ENCODE results near the gene NARF. TPM values are rescaled to one million over a fixed set of nuclear protein-coding genes. Genes with fewer than 3 reads are reported as not detected.
A peak's percentile ranks its signal among the peaks of the same experiment; 100 is the strongest.

Gene NARF
- total RNA-seq, 4 donors from 2014 or later, result 15.3 to 55.5 (median 33.3) TPM

- Histone ChIP-seq H3K9me3 (no peaks in the 10 kb centered on the region), H3K36me3 (no peaks in the 10 kb centered on the region), H3K27ac (peak overlapping the region; percentile 66 to 68), H3K27me3 (no peaks in the 10 kb centered on the region), H3K4me3 (no peak overlapping the region), H3K4me1 (no peaks in the 10 kb centered on the region)
- intact Hi-C loops (cut with DNase I; ENCODE audit: low total_unique reads), result no loop called here
- DNase-seq, result no peak
- peak in 1 of 4 experiments; percentile 1 for TF ChIP-seq CTCF (IDR thresholded peaks at IDR 0.05)
- no peak for TF ChIP-seq POLR2A (IDR thresholded peaks at IDR 0.05)
Observed at GRCh38 chr17:82424863-82425159, 33.7 kb upstream of the NARF start.

- TF ChIP-seq POLR2A (IDR thresholded peaks at IDR 0.05) (no peak), CTCF (IDR thresholded peaks at IDR 0.05) (no peak)
- H3K27ac ChIP-seq, result no peak overlapping the region
- no peaks in the 10 kb centered on the region for H3K9me3 ChIP-seq
- no peak for DNase-seq
- H3K36me3 ChIP-seq, result no peaks in the 10 kb centered on the region
- no peak overlapping the region for H3K4me3 ChIP-seq
- H3K4me1 ChIP-seq, result no peaks in the 10 kb centered on the region
- no peaks in the 10 kb centered on the region for H3K27me3 ChIP-seq
- intact Hi-C loops (cut with DNase I; ENCODE audit: low total_unique reads), result no loop called here
Observed at GRCh38 chr17:82428546-82428945, 30.0 kb upstream of the NARF start.

GRCh38 chr17:82429824-82430223 is 28.7 kb upstream of the NARF start:
- H3K9me3 ChIP-seq, result no peaks in the 10 kb centered on the region
- no peak for DNase-seq
- intact Hi-C loops (cut with DNase I; ENCODE audit: low total_unique reads), result no loop called here
- no peaks in the 10 kb centered on the region for H3K27me3 ChIP-seq
- H3K36me3 ChIP-seq, result no peaks in the 10 kb centered on the region
- no peak overlapping the region for H3K27ac ChIP-seq
- TF ChIP-seq CTCF (IDR thresholded peaks at IDR 0.05), result no peak
- TF ChIP-seq POLR2A (IDR thresholded peaks at IDR 0.05), result no peak
- H3K4me1 ChIP-seq, result no peaks in the 10 kb centered on the region
- H3K4me3 ChIP-seq, result no peak overlapping the region

GRCh38 chr17:82432017-82432416 is 26.5 kb upstream of the NARF start:
- no peaks in the 10 kb centered on the region for H3K4me1 ChIP-seq
- intact Hi-C loops (cut with DNase I; ENCODE audit: low total_unique reads), result no loop called here
- no peak for DNase-seq
- no peaks in the 10 kb centered on the region for H3K9me3 ChIP-seq
- H3K27me3 ChIP-seq, result no peaks in the 10 kb centered on the region
- no peak for TF ChIP-seq CTCF (IDR thresholded peaks at IDR 0.05)
- no peak for TF ChIP-seq POLR2A (IDR thresholded peaks at IDR 0.05)
- H3K27ac ChIP-seq, result no peak overlapping the region
- no peak overlapping the region for H3K4me3 ChIP-seq
- no peaks in the 10 kb centered on the region for H3K36me3 ChIP-seq

- no peak for TF ChIP-seq POLR2A (IDR thresholded peaks at IDR 0.05)
- no peak for TF ChIP-seq CTCF (IDR thresholded peaks at IDR 0.05)
- no peak overlapping the region for H3K27ac ChIP-seq
- intact Hi-C loops (cut with DNase I; ENCODE audit: low total_unique reads), result no loop called here
- no peak overlapping the region for H3K4me3 ChIP-seq
- no peaks in the 10 kb centered on the region for H3K36me3 ChIP-seq
- no peak for DNase-seq
- H3K27me3 ChIP-seq, result no peaks in the 10 kb centered on the region
- no peaks in the 10 kb centered on the region for H3K4me1 ChIP-seq
- no peaks in the 10 kb centered on the region for H3K9me3 ChIP-seq
Observed at GRCh38 chr17:82433560-82434215, 24.9 kb upstream of the NARF start.

Measured in uterus (tissue), 4 donors.